ENCODE results near the gene STAU1. TPM values are rescaled to one million over a fixed set of nuclear protein-coding genes. Genes with fewer than 3 reads are reported as not detected.

Gene STAU1
- total and polyA plus RNA-seq, 2 of the 13 experiments (the other 11 are each of a cell fraction or from before 2014, with no cell fraction given) = 119 to 133 TPM

- TF ChIP-seq GABPB1 (CRISPR knock-in tag; IDR thresholded peaks at IDR 0.05) = peak; percentile 99
- TF ChIP-seq ZNF512 (CRISPR knock-in tag; IDR thresholded peaks at IDR 0.05) = no peak
- no peak for TF ChIP-seq KDM4B (CRISPR knock-in tag; IDR thresholded peaks at IDR 0.05)
- peak; percentile 94 for TF ChIP-seq FOXK1 (CRISPR knock-in tag; IDR thresholded peaks at IDR 0.05; ENCODE audit: borderline replicate concordance, low read depth)
- no peak for TF ChIP-seq RELA (CRISPR knock-in tag; IDR thresholded peaks at IDR 0.05)
- TF ChIP-seq ZNF143 (CRISPR knock-in tag; IDR thresholded peaks at IDR 0.05) = peak; percentile 79
- TF ChIP-seq MBD4 (IDR thresholded peaks at IDR 0.05; ENCODE audit: borderline replicate concordance, low read length) = no peak
- peak; percentile 84 for TF ChIP-seq ZNF605 (CRISPR knock-in tag; IDR thresholded peaks at IDR 0.05)
- TF ChIP-seq, protein P1, sequence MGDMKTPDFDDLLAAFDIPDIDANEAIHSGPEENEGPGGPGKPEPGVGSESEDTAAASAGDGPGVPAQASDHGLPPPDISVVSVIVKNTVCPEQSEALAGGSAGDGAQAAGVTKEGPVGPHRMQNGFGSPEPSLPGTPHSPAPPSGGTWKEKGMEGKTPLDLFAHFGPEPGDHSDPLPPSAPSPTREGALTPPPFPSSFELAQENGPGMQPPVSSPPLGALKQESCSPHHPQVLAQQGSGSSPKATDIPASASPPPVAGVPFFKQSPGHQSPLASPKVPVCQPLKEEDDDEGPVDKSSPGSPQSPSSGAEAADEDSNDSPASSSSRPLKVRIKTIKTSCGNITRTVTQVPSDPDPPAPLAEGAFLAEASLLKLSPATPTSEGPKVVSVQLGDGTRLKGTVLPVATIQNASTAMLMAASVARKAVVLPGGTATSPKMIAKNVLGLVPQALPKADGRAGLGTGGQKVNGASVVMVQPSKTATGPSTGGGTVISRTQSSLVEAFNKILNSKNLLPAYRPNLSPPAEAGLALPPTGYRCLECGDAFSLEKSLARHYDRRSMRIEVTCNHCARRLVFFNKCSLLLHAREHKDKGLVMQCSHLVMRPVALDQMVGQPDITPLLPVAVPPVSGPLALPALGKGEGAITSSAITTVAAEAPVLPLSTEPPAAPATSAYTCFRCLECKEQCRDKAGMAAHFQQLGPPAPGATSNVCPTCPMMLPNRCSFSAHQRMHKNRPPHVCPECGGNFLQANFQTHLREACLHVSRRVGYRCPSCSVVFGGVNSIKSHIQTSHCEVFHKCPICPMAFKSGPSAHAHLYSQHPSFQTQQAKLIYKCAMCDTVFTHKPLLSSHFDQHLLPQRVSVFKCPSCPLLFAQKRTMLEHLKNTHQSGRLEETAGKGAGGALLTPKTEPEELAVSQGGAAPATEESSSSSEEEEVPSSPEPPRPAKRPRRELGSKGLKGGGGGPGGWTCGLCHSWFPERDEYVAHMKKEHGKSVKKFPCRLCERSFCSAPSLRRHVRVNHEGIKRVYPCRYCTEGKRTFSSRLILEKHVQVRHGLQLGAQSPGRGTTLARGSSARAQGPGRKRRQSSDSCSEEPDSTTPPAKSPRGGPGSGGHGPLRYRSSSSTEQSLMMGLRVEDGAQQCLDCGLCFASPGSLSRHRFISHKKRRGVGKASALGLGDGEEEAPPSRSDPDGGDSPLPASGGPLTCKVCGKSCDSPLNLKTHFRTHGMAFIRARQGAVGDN (CRISPR knock-in tag; IDR thresholded peaks at IDR 0.05) = peak; percentile 99
- TF ChIP-seq, protein P2, sequence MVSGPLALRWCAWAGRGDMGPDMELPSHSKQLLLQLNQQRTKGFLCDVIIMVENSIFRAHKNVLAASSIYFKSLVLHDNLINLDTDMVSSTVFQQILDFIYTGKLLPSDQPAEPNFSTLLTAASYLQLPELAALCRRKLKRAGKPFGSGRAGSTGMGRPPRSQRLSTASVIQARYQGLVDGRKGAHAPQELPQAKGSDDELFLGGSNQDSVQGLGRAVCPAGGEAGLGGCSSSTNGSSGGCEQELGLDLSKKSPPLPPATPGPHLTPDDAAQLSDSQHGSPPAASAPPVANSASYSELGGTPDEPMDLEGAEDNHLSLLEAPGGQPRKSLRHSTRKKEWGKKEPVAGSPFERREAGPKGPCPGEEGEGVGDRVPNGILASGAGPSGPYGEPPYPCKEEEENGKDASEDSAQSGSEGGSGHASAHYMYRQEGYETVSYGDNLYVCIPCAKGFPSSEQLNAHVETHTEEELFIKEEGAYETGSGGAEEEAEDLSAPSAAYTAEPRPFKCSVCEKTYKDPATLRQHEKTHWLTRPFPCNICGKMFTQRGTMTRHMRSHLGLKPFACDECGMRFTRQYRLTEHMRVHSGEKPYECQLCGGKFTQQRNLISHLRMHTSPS (CRISPR knock-in tag; IDR thresholded peaks at IDR 0.05; ENCODE audit: low read depth) = no peak
- TF ChIP-seq TBL1XR1 (IDR thresholded peaks at IDR 0.05; ENCODE audit: borderline replicate concordance, low read length, partially characterized antibody) = peak; percentile 9
- TF ChIP-seq, protein P3, sequence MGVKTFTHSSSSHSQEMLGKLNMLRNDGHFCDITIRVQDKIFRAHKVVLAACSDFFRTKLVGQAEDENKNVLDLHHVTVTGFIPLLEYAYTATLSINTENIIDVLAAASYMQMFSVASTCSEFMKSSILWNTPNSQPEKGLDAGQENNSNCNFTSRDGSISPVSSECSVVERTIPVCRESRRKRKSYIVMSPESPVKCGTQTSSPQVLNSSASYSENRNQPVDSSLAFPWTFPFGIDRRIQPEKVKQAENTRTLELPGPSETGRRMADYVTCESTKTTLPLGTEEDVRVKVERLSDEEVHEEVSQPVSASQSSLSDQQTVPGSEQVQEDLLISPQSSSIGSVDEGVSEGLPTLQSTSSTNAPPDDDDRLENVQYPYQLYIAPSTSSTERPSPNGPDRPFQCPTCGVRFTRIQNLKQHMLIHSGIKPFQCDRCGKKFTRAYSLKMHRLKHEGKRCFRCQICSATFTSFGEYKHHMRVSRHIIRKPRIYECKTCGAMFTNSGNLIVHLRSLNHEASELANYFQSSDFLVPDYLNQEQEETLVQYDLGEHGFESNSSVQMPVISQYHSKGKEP (CRISPR knock-in tag; IDR thresholded peaks at IDR 0.05) = no peak
- no peak for TF ChIP-seq ZNF20 (CRISPR knock-in tag; IDR thresholded peaks at IDR 0.05)
- peak; percentile 68; the same call in 1 of the 2 replicates for TF ChIP-seq RFX5 (IDR thresholded peaks at IDR 0.05; ENCODE audit: low read depth, low read length)
- peak; percentile 75 for TF ChIP-seq ZNF580 (CRISPR knock-in tag; IDR thresholded peaks at IDR 0.05; ENCODE audit: borderline replicate concordance, low read depth)
- TF ChIP-seq ATF4 (CRISPR knock-in tag; IDR thresholded peaks at IDR 0.05) = peak in 1 of 2 experiments; percentile 35; a peak in 2 of 4 replicates
- TF ChIP-seq HES4 (CRISPR knock-in tag; IDR thresholded peaks at IDR 0.05; ENCODE audit: borderline replicate concordance) = no peak; the same call in 1 of the 2 replicates
- TF ChIP-seq ZNF792 (CRISPR knock-in tag; IDR thresholded peaks at IDR 0.05) = peak; percentile 83; the same call in 1 of the 2 replicates
Observed at GRCh38 chr20:49219091-49219923, 31.2 kb upstream of the STAU1 start, which contains the start of gene DDX27 (continued).
